Erythroblast (primary cell): ENCODE results near the gene FIGN.

Experiments
- GATA1 ChIP-seq: IDR thresholded peaks from 2 replicates; pipeline ENCODE4 v1.6.1; 2011; ENCODE audit warnings: low read depth, mild to moderate bottlenecking, control low read depth, low read length, moderate library complexity
- POLR2A ChIP-seq: IDR thresholded peaks from 2 replicates; pipeline ENCODE4 v1.6.1; 2011; ENCODE audit warnings: mild to moderate bottlenecking, low read length

- TF ChIP-seq POLR2A (no peak), GATA1 (no peak)
Observed at GRCh38 chr2:163626639-163627109, 109.1 kb downstream of the FIGN start.
